GM19351 (cell line): ENCODE data around the gene RTN4.
"Not testable (repeated sequence)": the region's sequence is repeated elsewhere in the genome, so short reads cannot be mapped to it uniquely, and the experiment has no call there.

Experiments
- ATAC-seq: cut with Tn5 transposase; IDR thresholded peaks from one replicate; pipeline ENCODE4 v1.9.1; 2021; ENCODE audit warnings: mild to moderate bottlenecking, moderate library complexity; ENCODE audit not compliant: unreplicated experiment

Gene RTN4

GRCh38 chr2:55073000-55073983 lies 23.0 kb upstream of the RTN4 start:
- ATAC-seq = no peak

GRCh38 chr2:55063713-55064323 lies 13.6 kb upstream of the RTN4 start:
- no peak for ATAC-seq

DNA sequence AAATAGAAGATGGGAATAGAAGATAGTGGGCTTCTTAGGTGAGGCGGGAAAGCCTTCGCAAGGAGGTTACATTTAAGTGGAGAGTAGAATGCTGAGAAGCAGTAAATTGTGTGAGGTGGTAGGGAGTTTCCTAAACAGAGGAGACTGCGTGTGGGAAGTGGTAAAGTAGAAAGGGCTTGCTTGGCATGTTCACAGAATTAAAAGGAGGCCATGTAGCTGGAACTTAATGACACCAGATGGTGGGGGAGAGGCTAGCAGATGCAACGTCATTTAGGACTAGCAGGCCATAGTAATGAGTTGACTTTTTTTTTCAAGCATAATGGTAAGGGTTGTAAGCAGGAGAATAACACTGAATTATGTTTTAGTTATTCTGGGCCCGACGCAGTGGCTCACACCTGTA lies 13.0 kb upstream of the RTN4 start:
- no peak for ATAC-seq

DNA sequence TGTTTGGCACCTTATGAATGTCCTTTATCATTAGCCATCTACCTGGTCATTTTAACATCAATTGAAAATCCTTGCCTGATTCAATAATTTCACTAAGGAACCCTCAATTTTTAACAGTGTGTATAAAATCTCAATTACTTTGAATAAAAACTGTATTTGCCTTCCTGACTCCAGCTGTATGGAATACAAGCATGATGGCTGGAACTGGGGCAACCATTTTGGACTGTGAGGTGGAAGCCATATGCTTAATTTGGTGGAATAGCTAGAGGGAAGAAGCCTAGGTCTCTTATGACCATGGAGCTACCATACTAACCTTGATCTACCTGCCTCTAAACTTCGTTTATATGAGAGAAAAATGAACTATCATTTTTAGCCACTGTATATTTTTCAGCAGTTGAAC lies 12.5 kb upstream of the RTN4 start:
- no peak for ATAC-seq

- no peak for ATAC-seq
Observed at GRCh38 chr2:55061523-55062344, 11.5 kb upstream of the RTN4 start.

GRCh38 chr2:55059793-55060192 lies 9.5 kb upstream of the RTN4 start:
- no peak for ATAC-seq

DNA sequence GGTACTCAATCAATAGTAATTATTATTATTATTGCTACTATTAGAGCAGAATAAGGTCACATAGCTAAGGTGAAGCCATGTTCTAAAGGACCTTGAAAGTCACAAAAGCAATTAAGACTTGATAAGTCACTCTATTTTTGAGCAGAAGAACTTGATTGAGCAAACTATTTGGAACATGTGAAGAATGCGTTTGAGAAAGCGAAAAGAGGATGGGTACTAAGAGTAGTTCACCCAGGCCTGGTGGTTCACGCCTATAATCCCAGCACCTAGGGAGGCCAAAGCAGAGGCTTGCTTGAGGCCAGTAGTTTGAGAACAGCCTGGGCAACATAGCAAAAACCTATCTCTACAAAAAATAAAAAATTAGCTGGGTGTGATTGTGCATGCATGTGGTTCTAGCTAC lies 7.2 kb upstream of the RTN4 start:
- ATAC-seq = no peak

DNA sequence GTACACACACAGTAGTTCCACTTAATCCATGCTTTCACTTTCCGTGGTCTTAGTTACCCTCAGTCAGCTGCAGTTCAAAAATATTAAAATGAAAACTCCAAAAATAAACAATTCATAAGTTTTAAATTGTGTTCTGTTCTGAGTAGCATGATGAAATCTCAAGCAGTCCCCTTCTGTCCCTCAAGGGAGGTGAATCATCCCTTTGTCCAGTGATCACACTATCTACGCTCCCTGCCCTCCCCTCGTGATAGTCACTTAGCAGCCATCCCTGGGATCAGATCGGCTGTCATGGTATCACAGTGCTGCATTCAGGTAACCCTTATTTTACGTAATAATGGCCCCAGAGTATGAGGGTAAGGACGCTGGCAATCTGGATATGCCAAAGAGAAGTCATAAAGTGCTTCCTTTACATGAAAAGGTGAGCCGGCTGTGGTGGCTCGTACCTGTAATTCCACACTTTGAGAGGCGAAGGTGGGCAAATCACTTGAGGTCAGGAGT lies 5.8 kb upstream of the RTN4 start:
- ATAC-seq = no peak

DNA sequence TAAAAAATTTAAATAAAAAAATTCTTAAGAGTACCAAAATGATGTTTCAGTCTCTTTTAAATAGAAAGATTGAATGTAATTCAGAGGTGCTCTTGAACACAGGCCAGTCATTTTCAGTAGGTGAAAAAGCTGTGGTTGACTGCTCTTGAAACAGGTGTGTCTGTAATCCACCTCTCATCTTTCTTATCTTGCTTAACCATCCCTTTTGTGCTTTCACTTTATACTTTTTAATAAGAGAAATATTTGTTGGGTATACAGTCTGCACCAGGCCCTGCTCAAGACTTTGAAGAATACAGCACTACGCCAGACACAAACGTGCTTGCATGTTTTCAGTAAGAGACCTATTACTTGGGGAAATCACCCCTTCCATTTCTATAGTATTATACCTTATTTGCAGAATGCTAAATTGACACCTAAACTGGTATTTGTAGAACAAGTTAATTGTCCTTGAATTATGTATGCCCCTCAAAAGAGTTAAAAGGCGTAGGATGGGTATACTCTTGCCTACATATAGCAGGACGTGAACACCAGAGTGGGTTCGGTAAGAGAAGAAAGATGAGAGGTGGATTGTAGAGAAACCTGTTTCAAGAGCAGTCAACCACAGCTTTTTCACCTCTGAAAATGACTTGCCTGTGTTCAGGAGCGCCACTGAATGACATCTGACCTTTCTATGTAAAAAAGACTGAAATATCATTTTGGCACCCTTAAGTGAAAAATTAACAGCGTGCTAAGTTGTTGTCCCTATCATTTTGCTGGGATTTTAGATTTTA lies 4.0 kb upstream of the RTN4 start:
- peak; percentile 35 for ATAC-seq

- not testable (repeated sequence) for ATAC-seq
Observed at GRCh38 chr2:55053225-55053624, 3.0 kb upstream of the RTN4 start.

GRCh38 chr2:55052129-55053061 lies 2.1 kb upstream of the RTN4 start:
- ATAC-seq = no peak

DNA sequence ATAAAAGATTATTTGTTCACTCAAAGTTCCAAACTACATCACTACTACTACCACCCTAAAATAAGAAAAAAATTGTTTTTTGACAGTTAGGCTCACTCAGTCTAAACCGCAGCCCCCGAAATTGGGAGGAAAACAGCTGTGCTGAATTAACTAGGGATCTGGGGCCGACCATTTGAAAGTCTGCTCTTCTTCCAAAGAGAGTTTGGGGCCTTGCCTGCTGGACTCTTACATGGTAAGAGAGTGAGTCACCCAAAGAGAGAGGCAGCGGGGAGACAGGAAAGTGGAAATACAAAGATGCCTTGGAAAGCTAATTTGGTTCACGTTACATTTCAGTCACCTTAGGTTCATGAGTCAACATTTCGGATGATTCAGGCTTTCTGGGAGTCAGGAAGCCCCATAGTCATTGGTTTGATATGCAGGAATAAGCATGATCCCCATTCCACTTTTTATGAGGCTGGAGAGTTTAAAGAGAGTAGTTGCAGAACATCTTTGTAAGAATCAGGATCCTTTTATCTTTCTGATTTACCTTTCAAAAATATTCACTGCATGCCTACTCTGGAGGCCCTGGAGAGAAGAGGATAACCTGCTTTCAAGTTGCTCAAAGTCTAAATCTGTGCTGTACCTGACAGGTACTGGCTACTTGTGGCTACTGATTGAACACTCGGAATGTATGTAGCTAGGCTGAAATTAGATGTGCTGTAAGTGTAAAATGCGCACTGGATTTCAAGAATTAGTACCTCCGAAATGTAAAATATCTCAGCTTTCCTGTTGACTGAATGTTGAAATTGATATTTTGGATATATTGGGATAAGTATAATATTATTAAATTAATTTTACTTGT lies 995 bp upstream of the RTN4 start:
- no peak for ATAC-seq

- no peak for ATAC-seq
Observed at GRCh38 chr2:55049821-55050099, 491 bp downstream of the RTN4 start.

DNA sequence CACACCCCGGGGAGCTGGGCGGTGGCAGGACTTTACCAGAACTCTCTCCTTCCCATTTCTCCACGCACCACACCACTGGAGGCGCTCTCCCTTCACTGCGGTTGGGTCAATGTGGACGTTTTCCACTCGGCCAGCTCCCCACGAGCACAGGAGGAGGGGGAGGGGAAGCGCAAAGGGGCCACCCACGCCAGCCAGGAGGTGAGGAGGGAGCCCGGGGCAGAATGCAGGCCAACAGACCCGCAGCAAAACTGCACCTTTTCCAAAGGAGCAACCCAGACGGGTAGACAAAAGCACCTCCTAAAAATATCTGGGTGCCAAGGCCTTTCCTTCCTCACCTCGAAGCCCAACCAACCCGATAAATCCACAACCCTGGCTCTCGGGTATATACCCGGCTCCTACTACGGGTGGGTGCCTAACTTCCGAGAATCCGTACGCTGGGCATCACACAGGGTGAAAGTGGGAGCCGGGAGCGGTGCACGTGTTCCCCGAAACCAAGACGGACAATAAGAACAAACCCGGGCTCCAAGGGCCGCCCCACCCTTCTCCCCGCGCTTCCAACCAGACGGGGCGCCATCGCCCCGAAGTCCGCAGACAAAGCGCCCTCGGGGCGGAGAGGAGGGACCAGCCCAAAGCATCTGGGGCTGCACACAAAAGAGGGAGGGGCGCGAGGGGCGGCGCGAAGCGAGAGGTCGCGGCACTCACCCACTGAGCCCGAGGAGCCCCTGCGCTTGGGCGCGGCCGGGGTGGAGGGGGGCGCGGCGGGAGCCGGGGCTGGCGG lies 1.0 kb downstream of the RTN4 start:
- no peak for ATAC-seq

- no peak for ATAC-seq
Observed at GRCh38 chr2:55048508-55049042, 1.7 kb downstream of the RTN4 start.

- no peak for ATAC-seq
Observed at GRCh38 chr2:55047677-55048299, 2.5 kb downstream of the RTN4 start.

DNA sequence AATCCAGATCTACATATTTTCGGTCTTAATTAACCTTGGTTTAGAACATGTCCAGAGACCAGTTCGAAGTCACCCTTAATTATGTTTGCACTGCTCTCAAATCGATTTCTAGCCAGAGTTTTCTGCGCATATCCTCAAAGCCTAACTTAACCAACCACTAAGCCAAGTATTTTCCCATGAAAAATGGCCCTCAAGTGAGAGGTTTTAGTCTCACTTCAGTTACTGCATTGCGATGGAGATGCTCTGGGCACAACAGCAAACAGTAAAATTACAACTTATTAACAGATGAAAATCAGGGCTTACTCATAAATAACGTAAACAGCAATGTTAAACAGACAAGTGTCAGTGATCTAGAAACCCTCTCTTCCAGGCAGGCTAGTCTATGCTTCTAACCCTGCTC lies 4.5 kb downstream of the RTN4 start:
- no peak for ATAC-seq
